K562 (cell line): ENCODE data around the gene ISM1. TPM values are rescaled to one million over a fixed set of nuclear protein-coding genes. Genes with fewer than 3 reads are reported as not detected.

Source experiments
- ATAC-seq: fragments of 200-7000 bp; cut with Tn5 transposase; 3 replicates; pipeline ENCODE4 v1.9.1; 2020; ENCODE audit warnings: moderate library complexity
- BruUV-seq: library from RNA; stranded (reverse); fragments of 400-500 nt; replicated peaks from 2 replicates; lab custom pipeline; 2021; lab: Mats Ljungman, UMichigan
- CTCF ChIA-PET: fragments of 300-600 bp; formaldehyde crosslinking; extraction: SDS; loops from one replicate; lab custom pipeline; 2021; ENCODE audit warnings: low intra/inter-chr PET ratio; lab: Yijun Ruan, JAX
- POLR2A ChIA-PET: fragments of 300-600, 350-650 bp; sonication (Branson Sonifier 250); formaldehyde crosslinking; extraction: SDS; loops from one replicate; lab custom pipeline; 2021; ENCODE audit warnings: antibody characterized with exemption, inconsistent platforms; lab: Yijun Ruan, JAX
- DNase-seq, 4 experiments: peaks; one replicate each; pipeline versions ENCODE4 v3.0.0 to v3.0.0-alpha.2; 2011 to 2018; ENCODE audit warnings: low spot score in 3 of 4, mixed read lengths in 3 of 4; ENCODE audit errors: extremely low read depth in 1 of 4
- FAIRE-seq: peaks from 2 replicates; lab custom pipeline; 2011; peaks lifted over from hg19 to GRCh38; lab: Jason Lieb, UNC
- H2AFZ ChIP-seq: 2 replicates; pipeline ENCODE4 v1.6.0; 2011; ENCODE audit warnings: low read depth, low read length, control low read depth, inconsistent platforms
- H3K27ac ChIP-seq: fragments of 200-600 bp; 3 replicates; pipeline ENCODE4 v1.8.0; 2011; ENCODE audit warnings: low read depth, mild to moderate bottlenecking, control low read depth, inconsistent platforms, low read length, moderate library complexity, mixed read lengths; ENCODE audit errors: extremely low read depth
- H3K27me3 ChIP-seq, 2 experiments: fragments of 300-600 bp in 1 of 2; 2 replicates in 1 of 2; 3 replicates in 1 of 2; pipeline versions ENCODE4 v1.6.0 to v1.8.0; 2011; ENCODE audit warnings: inconsistent platforms in 2 of 2, low read length in 2 of 2, mild to moderate bottlenecking in 1 of 2, mixed read lengths in 1 of 2, moderate library complexity in 1 of 2; ENCODE audit not compliant: control insufficient read depth in 2 of 2, insufficient read depth in 2 of 2
- H3K36me3 ChIP-seq: fragments of 300-600 bp; 3 replicates; pipeline ENCODE4 v1.8.0; 2011; ENCODE audit warnings: mild to moderate bottlenecking, low read length, inconsistent platforms; ENCODE audit not compliant: control insufficient read depth, insufficient read depth
- H3K4me1 ChIP-seq, 2 experiments: fragments of 200-600 bp in 1 of 2; replicated peaks in 1 of 2; 2 replicates in 1 of 2; 3 replicates in 1 of 2; pipeline versions ENCODE4 v1.5.1 to v1.8.0; 2011; ENCODE audit warnings: inconsistent platforms in 2 of 2, low read length in 2 of 2, mild to moderate bottlenecking in 1 of 2, mixed read lengths in 1 of 2, moderate library complexity in 1 of 2; ENCODE audit not compliant: control insufficient read depth in 2 of 2, insufficient read depth in 2 of 2
- H3K4me2 ChIP-seq: 2 replicates; pipeline ENCODE4 v1.6.1; 2011; ENCODE audit warnings: low read length, control low read depth, inconsistent platforms, mixed read lengths; ENCODE audit not compliant: insufficient read depth
- H3K4me3 ChIP-seq: fragments of 200-600 bp; sonication (generic), shearing (Covaris generic); 2 replicates; pipeline ENCODE4 v1.5.1; 2016; ENCODE audit warnings: control low read depth, inconsistent platforms
- H3K79me2 ChIP-seq: fragments of 200-600 bp; 3 replicates; pipeline ENCODE4 v1.8.0; 2011; ENCODE audit warnings: low read length, inconsistent platforms; ENCODE audit not compliant: control insufficient read depth, insufficient read depth
- H3K9ac ChIP-seq, 2 experiments: 2 replicates each; pipeline versions ENCODE4 v1.6.0 to v1.6.1; 2011; ENCODE audit warnings: low read depth in 2 of 2, low read length in 2 of 2, control low read depth in 1 of 2, inconsistent platforms in 1 of 2, mild to moderate bottlenecking in 1 of 2, mixed read lengths in 1 of 2; ENCODE audit not compliant: insufficient read depth in 1 of 2
- H3K9me1 ChIP-seq: one replicate; pipeline ENCODE4 v1.6.0; 2011; ENCODE audit warnings: inconsistent platforms, mild to moderate bottlenecking, low read length, moderate library complexity; ENCODE audit not compliant: control insufficient read depth, insufficient read depth
- H3K9me3 ChIP-seq: replicated peaks from 2 replicates; pipeline ENCODE4 v1.5.1; 2011; ENCODE audit warnings: low read depth, low read length, inconsistent platforms; ENCODE audit not compliant: control insufficient read depth, insufficient read depth
- H4K20me1 ChIP-seq: replicated peaks from 2 replicates; pipeline ENCODE4 v1.6.1; 2011; ENCODE audit warnings: low read length, inconsistent platforms, mixed read lengths; ENCODE audit not compliant: control insufficient read depth, insufficient read depth
- JUND ChIP-seq, 2 experiments: IDR thresholded peaks; 2 replicates in 1 of 2; 3 replicates in 1 of 2; pipeline ENCODE4 v1.6.1; 2011; ENCODE audit warnings: borderline replicate concordance in 2 of 2, low read depth in 2 of 2, low read length in 2 of 2, improper control_type of control experiment in 1 of 2, missing biosample characterization in 1 of 2, missing genetic modification characterization in 1 of 2, missing genetic modification reagents in 1 of 2
- MTA3 ChIP-seq: fragments of 450-650 bp; formaldehyde crosslinking; IDR thresholded peaks from 2 replicates; pipeline ENCODE4 v1.6.1; 2017; ENCODE audit warnings: mild to moderate bottlenecking, borderline replicate concordance
- SFPQ ChIP-seq: fragments of 200-400 bp; formaldehyde crosslinking; IDR thresholded peaks from 2 replicates; pipeline ENCODE4 v1.6.1; 2017; ENCODE audit warnings: mild to moderate bottlenecking, low read depth, low read length, moderate library complexity
- SLC30A9 ChIP-seq: fragments of 250-450 bp; sonication (Bioruptor Pico); IDR thresholded peaks from 2 replicates; pipeline ENCODE4 v1.8.0; 2022; ENCODE audit warnings: mild to moderate bottlenecking, moderate library complexity
- ZBTB12 ChIP-seq: fragments of 250-450 bp; sonication (Bioruptor Pico); IDR thresholded peaks from 2 replicates; pipeline ENCODE4 v1.4.0; 2020
- ZC3H4 ChIP-seq: sonication (generic); formaldehyde crosslinking; IDR thresholded peaks from 2 replicates; pipeline ENCODE4 v1.9.0; 2021; ENCODE audit warnings: missing genetic modification reagents, borderline replicate concordance
- WGBS: fragments of 100-300 bp; shearing (Covaris generic); methylation state at CpG from one replicate; pipeline ENCODE4 v1.1.6; 2016; ENCODE audit warnings: low coverage, mixed read lengths; ENCODE audit not compliant: insufficient coverage; ENCODE audit errors: missing lambda C conversion rate; 5-methylcytosine and 5-hydroxymethylcytosine counted together
- in situ Hi-C: fragments of 300-500 bp; cut with MboI; formaldehyde crosslinking; loops from 4 replicates; pipeline ENCODE4 v1.15.0; 2018; ENCODE audit warnings: inconsistent platforms, mixed read lengths
- intact Hi-C: fragments of 100-400 bp; cut with micrococcal nuclease; formaldehyde crosslinking; loops from 2 replicates; pipeline ENCODE4 v1.14.2; 2022
- polyA plus RNA-seq, 8 experiments: library from polyadenylated mRNA; depleted of rRNA in 4 of 8; stranded (reverse) in 5 of 8; unstranded in 3 of 8; fragments of >200 nt; fragmentation: Nextera tagmentation in 2 of 8; fragmentation: Illumina TruSeq in 1 of 8; extraction: Ambion mirVana in 2 of 8; extraction: Trizol in 1 of 8; gene quantifications; 2 replicates each; pipeline versions ENCODE4 v1.2.1 to v1.2.3, GENCODE V29; 2011 to 2014; ENCODE audit warnings: inconsistent platforms in 1 of 8, missing spikeins in 1 of 8
- total RNA-seq, 7 experiments: library from RNA; depleted of rRNA in 6 of 7; stranded (reverse); fragments of >200 nt in 6 of 7; fragmentation: Illumina TruSeq in 2 of 7; extraction: Trizol in 2 of 7; gene quantifications; 2 replicates each; pipeline versions ENCODE4 v1.2.1 to v1.2.3, GENCODE V29; 2011 to 2021; ENCODE audit warnings: low replicate concordance in 1 of 7

ISM1 gene
- total and polyA plus RNA-seq, 9 of the 15 experiments (the other 6 are each of a cell fraction or from before 2014, with no cell fraction given) = not detected

GRCh38 chr20:13277663-13278295, 56.7 kb downstream of the ISM1 start:
- CTCF ChIA-PET = no interaction called here
- Histone ChIP-seq H3K79me2 (no peaks in the 10 kb centered on the region), H3K27me3 (0 out of 5 replicates have a peak, but pooled peaks cover 0 to 4% of the 10 kb centered on the region in 2 experiments), H3K9me3 (no peaks in the 10 kb centered on the region), H3K4me2 (no peak overlapping the region), H3K27ac (no peak overlapping the region), H4K20me1 (no peaks in the 10 kb centered on the region), H3K9ac (no peak overlapping the region), H3K4me3 (no peak overlapping the region), H3K36me3 (no peaks in the 10 kb centered on the region), H3K4me1 (no peaks in the 10 kb centered on the region; a peak in 1 of 5 replicates), H3K9me1 (no peaks in the 10 kb centered on the region), H2AFZ (no peak overlapping the region)
- ATAC-seq (no peak), DNase-seq (no peak), FAIRE-seq (no peak)
- no peak for TF ChIP-seq ZC3H4 (CRISPR knock-in tag)
- no peak for TF ChIP-seq ZBTB12 (CRISPR knock-in tag)
- no peak for TF ChIP-seq SLC30A9 (CRISPR knock-in tag)
- TF ChIP-seq SFPQ = no peak
- no peak for TF ChIP-seq MTA3
- TF ChIP-seq JUND (IDR thresholded peaks at IDR 0.05; ENCODE audit: borderline replicate concordance, low read depth, low read length) = no peak
- no peak for TF ChIP-seq JUND (tag; IDR thresholded peaks at IDR 0.05; ENCODE audit: borderline replicate concordance, low read depth, low read length)
- intact Hi-C loops = no loop called here
- no TSS peak for BruUV-seq
- in situ Hi-C loops = no loop called here
- WGBS = 1% methylated on average over 8 of the region's 9 CpGs
- POLR2A ChIA-PET = no interaction called here
